OCI-LY7 (cell line): ENCODE measurements around the gene KCNK4. TPM values are rescaled to one million over a fixed set of nuclear protein-coding genes. Genes with fewer than 3 reads are reported as not detected.

Source experiments
- BruUV-seq: library from RNA; stranded (reverse); fragments of 400-500 nt; replicated peaks from 2 replicates; lab custom pipeline; 2021; lab: Mats Ljungman, UMichigan
- CTCF ChIA-PET: fragments of 300-600 bp; sonication (Branson Sonifier 250); formaldehyde crosslinking; loops from one replicate; lab custom pipeline; 2022; ENCODE audit warnings: antibody characterized with exemption; ENCODE audit not compliant: unreplicated experiment; lab: Charles Lee
- POLR2A ChIA-PET: fragments of 300-600 bp; sonication (Branson Sonifier 250); formaldehyde crosslinking; loops from one replicate; lab custom pipeline; 2022; ENCODE audit warnings: antibody characterized with exemption; lab: Charles Lee
- DNase-seq: peaks from one replicate; pipeline ENCODE4 v3.0.0-alpha.2; 2015; ENCODE audit warnings: low spot score
- H2AFZ ChIP-seq: fragments of 200-600 bp; sonication (generic), shearing (Covaris generic); 2 replicates; pipeline ENCODE4 v1.6.1; 2014; ENCODE audit warnings: mild to moderate bottlenecking, antibody characterized with exemption, low read length, moderate library complexity
- H3K27ac ChIP-seq: fragments of 200-600 bp; sonication (generic); 2 replicates; pipeline ENCODE4 v1.5.1; 2014; ENCODE audit warnings: mixed run types, low read depth, mild to moderate bottlenecking, moderate library complexity, low read length, inconsistent platforms; ENCODE audit not compliant: poor library complexity, severe bottlenecking
- H3K36me3 ChIP-seq: fragments of 200-600 bp; sonication (generic); 2 replicates; pipeline ENCODE4 v1.6.1; 2014; ENCODE audit warnings: mild to moderate bottlenecking, antibody characterized with exemption, low read length, moderate library complexity, mixed read lengths; ENCODE audit not compliant: insufficient read depth
- H3K4me1 ChIP-seq: fragments of 200-600 bp; sonication (generic); 2 replicates; pipeline ENCODE4 v1.5.1; 2014; ENCODE audit warnings: mild to moderate bottlenecking, low read length; ENCODE audit not compliant: insufficient read depth, poor library complexity, severe bottlenecking
- H3K4me2 ChIP-seq: fragments of 200-600 bp; sonication (generic); 2 replicates; pipeline ENCODE4 v1.6.1; 2014; ENCODE audit warnings: mild to moderate bottlenecking, low read length
- H3K4me3 ChIP-seq: fragments of 200-600 bp; sonication (generic); 2 replicates; pipeline ENCODE4 v1.5.1; 2014; ENCODE audit warnings: mild to moderate bottlenecking, low read depth, low read length; ENCODE audit not compliant: poor library complexity, severe bottlenecking
- H3K79me2 ChIP-seq: fragments of 200-600 bp; sonication (generic); 2 replicates; pipeline ENCODE4 v1.6.1; 2016; ENCODE audit warnings: low read depth, mild to moderate bottlenecking, low read length, moderate library complexity, mixed read lengths; ENCODE audit not compliant: insufficient read depth
- H3K9me2 ChIP-seq: fragments of 200-600 bp; sonication (generic); 2 replicates; pipeline ENCODE4 v1.6.1; 2016; ENCODE audit warnings: mild to moderate bottlenecking, low read length, mixed read lengths; ENCODE audit not compliant: insufficient read depth
- H3K9me3 ChIP-seq: fragments of 200-600 bp; sonication (generic); 2 replicates; pipeline ENCODE4 v1.6.1; 2014; ENCODE audit warnings: mild to moderate bottlenecking, mixed run types, low read length, mixed read lengths
- H4K20me1 ChIP-seq: fragments of 200-600 bp; sonication (generic); 2 replicates; pipeline ENCODE4 v1.6.1; 2014; ENCODE audit warnings: mild to moderate bottlenecking, antibody characterized with exemption, low read length, moderate library complexity, mixed read lengths; ENCODE audit not compliant: insufficient read depth
- EZH2phosphoT487 ChIP-seq: fragments of 200-600 bp; sonication (generic); IDR thresholded peaks from 2 replicates; pipeline ENCODE4 v1.6.1; 2018; ENCODE audit warnings: low read depth, borderline replicate concordance, mild to moderate bottlenecking, mixed run types, antibody characterized with exemption, low read length, moderate library complexity, mixed read lengths
- intact Hi-C: fragments of 100-400 bp; cut with micrococcal nuclease; formaldehyde crosslinking; loops from one replicate; pipeline ENCODE4 v1.10.0; 2022; ENCODE audit not compliant: unreplicated experiment
- total RNA-seq, 2 experiments: library from RNA; depleted of rRNA in 1 of 2; stranded (reverse); fragments of >200 nt in 1 of 2; shearing (Covaris generic) in 1 of 2; gene quantifications; 2 replicates each; pipeline ENCODE4 v1.2.3, GENCODE V29; 2014 to 2022
- TF ChIP-seq, protein P1 (sequence below): fragments of 200-600 bp; sonication (generic); conservative IDR thresholded peaks from 2 replicates; pipeline ENCODE4 v1.5.1; 2014; ENCODE audit warnings: mild to moderate bottlenecking, antibody characterized with exemption, low read length, moderate library complexity, mixed read lengths

Gene KCNK4
- total RNA-seq, 2 experiments from 2014 or later, result 0.80 to 0.95 TPM

DNA sequence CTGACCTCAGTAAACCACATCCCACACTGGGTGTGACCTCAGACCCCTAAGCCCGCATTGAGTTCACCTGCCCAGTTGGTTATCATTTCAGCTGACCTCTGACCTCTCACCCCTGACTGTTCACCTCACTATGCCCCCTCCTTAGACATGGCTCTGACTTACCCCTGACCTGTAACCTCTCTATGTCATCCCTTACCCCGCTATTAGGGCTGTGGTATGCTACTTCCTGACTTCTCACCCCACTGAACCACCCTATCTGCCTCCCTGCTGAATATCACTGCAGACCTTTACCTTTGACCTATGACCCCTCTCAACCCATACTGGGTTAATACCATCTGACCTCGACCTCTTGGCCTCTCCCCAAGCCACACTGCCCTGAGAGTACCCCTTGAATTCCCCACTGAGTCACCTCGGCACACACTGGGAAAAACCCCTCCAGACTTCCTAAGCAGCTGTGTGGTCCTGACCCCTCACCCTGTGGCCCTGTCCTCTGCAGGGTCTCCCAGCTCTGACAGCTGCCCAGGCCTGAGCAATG lies 31.5 kb upstream of the KCNK4 start:
- TF ChIP-seq EZH2phosphoT487, result no peak
- TF ChIP-seq, protein P1, sequence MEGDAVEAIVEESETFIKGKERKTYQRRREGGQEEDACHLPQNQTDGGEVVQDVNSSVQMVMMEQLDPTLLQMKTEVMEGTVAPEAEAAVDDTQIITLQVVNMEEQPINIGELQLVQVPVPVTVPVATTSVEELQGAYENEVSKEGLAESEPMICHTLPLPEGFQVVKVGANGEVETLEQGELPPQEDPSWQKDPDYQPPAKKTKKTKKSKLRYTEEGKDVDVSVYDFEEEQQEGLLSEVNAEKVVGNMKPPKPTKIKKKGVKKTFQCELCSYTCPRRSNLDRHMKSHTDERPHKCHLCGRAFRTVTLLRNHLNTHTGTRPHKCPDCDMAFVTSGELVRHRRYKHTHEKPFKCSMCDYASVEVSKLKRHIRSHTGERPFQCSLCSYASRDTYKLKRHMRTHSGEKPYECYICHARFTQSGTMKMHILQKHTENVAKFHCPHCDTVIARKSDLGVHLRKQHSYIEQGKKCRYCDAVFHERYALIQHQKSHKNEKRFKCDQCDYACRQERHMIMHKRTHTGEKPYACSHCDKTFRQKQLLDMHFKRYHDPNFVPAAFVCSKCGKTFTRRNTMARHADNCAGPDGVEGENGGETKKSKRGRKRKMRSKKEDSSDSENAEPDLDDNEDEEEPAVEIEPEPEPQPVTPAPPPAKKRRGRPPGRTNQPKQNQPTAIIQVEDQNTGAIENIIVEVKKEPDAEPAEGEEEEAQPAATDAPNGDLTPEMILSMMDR, result no peak
- Histone ChIP-seq H3K4me3 (no peak overlapping the region), H3K36me3 (no peaks in the 10 kb centered on the region), H3K27ac (no peak overlapping the region), H3K4me1 (no peaks in the 10 kb centered on the region), H4K20me1 (no peaks in the 10 kb centered on the region), H2AFZ (no peak overlapping the region), H3K79me2 (no peaks in the 10 kb centered on the region), H3K4me2 (no peak overlapping the region), H3K9me3 (no peaks in the 10 kb centered on the region), H3K9me2 (no peaks in the 10 kb centered on the region)
- DNase-seq, result no peak
- CTCF ChIA-PET, result no interaction called here
- no TSS peak for BruUV-seq
- POLR2A ChIA-PET, result no interaction called here
- intact Hi-C loops, result no loop called here

DNA sequence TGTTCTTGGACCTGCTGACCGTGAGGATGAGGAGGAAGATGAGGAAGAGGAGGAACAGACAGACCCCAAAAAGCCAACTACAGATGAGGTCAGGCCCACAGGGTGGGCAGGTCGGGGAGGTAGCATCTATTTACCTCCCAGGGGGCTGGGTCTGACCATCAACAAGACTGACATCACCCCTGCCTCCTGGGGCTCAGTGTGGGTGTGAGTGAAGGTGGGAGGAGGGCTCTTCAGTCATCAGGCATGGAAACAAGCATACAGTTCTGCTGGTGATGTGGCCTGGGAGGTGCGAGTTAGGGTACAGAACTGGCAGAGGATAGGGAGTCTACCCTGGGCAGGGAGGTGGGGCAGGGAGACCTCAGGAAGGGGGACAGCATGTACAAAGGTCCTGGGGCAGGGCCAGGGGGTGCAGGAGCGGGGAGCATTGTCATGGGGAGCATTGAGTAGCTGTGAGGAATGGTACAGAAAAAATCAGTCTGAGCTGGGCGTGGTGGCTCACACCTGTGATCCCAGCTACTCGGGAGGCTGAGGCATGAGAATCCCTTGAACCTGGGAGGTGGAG lies 30.9 kb upstream of the KCNK4 start:
- Histone ChIP-seq H3K27ac (no peak overlapping the region), H3K4me3 (no peak overlapping the region), H3K4me2 (no peak overlapping the region), H3K9me3 (no peaks in the 10 kb centered on the region), H3K4me1 (peaks cover under 1% of the 10 kb centered on the region), H2AFZ (no peak overlapping the region), H3K9me2 (no peaks in the 10 kb centered on the region), H4K20me1 (no peaks in the 10 kb centered on the region), H3K79me2 (no peaks in the 10 kb centered on the region), H3K36me3 (no peaks in the 10 kb centered on the region)
- intact Hi-C loops, result no loop called here
- POLR2A ChIA-PET, result interaction anchor here (0.6 kb wide), 1 partner anchor 67 kb away, joined by 5 read pairs; no protein-coding TSS in a partner anchor
- TF ChIP-seq, protein P1, result no peak
- TF ChIP-seq EZH2phosphoT487, result no peak
- DNase-seq, result no peak
- CTCF ChIA-PET, result no interaction called here
- BruUV-seq, result no TSS peak

DNA sequence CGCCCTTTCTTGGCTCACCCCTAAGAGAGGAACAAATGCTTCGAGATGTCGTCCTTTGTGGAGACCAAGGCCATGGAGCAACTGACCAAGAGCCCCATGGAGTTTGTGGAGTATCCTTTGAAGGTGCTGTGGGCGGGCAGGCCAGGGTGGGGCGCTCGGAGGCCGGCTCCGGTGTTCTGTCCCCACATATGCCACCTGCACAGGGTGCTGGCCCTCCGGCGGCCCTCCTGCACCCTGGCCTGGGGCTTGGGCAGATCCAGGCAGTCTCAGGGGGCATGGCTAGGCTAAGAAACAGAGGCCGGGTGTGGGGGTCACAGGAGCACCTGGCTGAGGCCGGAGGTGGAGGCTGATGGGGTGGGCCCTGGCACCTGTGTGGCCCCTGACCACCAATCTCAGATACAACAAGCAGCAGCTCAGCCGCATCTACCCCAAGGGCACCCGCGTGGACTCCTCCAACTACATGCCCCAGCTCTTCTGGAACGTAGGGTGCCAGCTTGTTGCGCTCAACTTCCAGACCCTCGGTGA lies 29.5 kb upstream of the KCNK4 start:
- peaks cover 6% of the 10 kb centered on the region for H3K4me1 ChIP-seq
- POLR2A ChIA-PET, result no interaction called here
- H2AFZ ChIP-seq, result no peak overlapping the region
- H3K4me2 ChIP-seq, result no peak overlapping the region
- TF ChIP-seq, protein P1, result no peak
- no peak for TF ChIP-seq EZH2phosphoT487
- H3K27ac ChIP-seq, result no peak overlapping the region
- no peak for DNase-seq
- no peaks in the 10 kb centered on the region for H3K36me3 ChIP-seq
- no peaks in the 10 kb centered on the region for H3K9me2 ChIP-seq
- intact Hi-C loops, result no loop called here
- no TSS peak for BruUV-seq
- no peaks in the 10 kb centered on the region for H3K79me2 ChIP-seq
- no peak overlapping the region for H3K4me3 ChIP-seq
- CTCF ChIA-PET, result no interaction called here
- H3K9me3 ChIP-seq, result no peaks in the 10 kb centered on the region
- no peaks in the 10 kb centered on the region for H4K20me1 ChIP-seq
